Body of pancreas (tissue), 4 donors: ENCODE results near the gene TM6SF1. TPM values are rescaled to one million over a fixed set of nuclear protein-coding genes. Genes with fewer than 3 reads are reported as not detected.

Experiments
- ATAC-seq: fragments of 150-250 bp; one replicate; pipeline ENCODE4 v1.9.1; 2016
- DNase-seq, 4 donors: peaks; one replicate each; pipeline ENCODE4 v3.0.0-alpha.2; 2019
- H3K27ac ChIP-seq, 4 donors: fragments of 200-600 bp; sonication (generic); 1 replicate in 3 of 4; 2 replicates in 1 of 4; pipeline versions ENCODE4 v1.5.1 to v1.6.1; 2016 to 2019; ENCODE audit warnings: mild to moderate bottlenecking in 1 of 4, mixed read lengths in 1 of 4, moderate library complexity in 1 of 4
- H3K27me3 ChIP-seq, 2 donors: fragments of 200-600 bp; sonication (generic); one replicate each; pipeline ENCODE4 v1.6.0; 2016; ENCODE audit warnings: mild to moderate bottlenecking in 1 of 2
- H3K36me3 ChIP-seq, 2 donors: fragments of 200-600 bp; sonication (generic); replicated peaks in 1 of 2; 2 replicates each; pipeline ENCODE4 v1.5.1; 2016; ENCODE audit warnings: low read depth in 2 of 2; ENCODE audit not compliant: insufficient read depth in 1 of 2
- H3K4me1 ChIP-seq: fragments of 200-600 bp; sonication (generic); one replicate; pipeline ENCODE4 v1.6.0; 2016
- H3K4me3 ChIP-seq, 2 donors: fragments of 200-600 bp; sonication (generic); 1 replicate in 1 of 2; 2 replicates in 1 of 2; pipeline ENCODE4 v1.5.1; 2016 to 2019
- H3K9me3 ChIP-seq, 3 donors: fragments of 200-600 bp; sonication (generic); 1 replicate in 2 of 3; 2 replicates in 1 of 3; pipeline ENCODE4 v1.5.1; 2016
- POLR2A ChIP-seq, 3 donors: fragments of 450-650 bp; IDR thresholded peaks; one replicate each; pipeline ENCODE4 v1.6.1; 2016; ENCODE audit warnings: antibody characterized with exemption in 3 of 3, mild to moderate bottlenecking in 2 of 3
- WGBS, 2 donors: methylation state at CpG; one replicate each; pipeline ENCODE4 v1.1.5; 2017; 5-methylcytosine and 5-hydroxymethylcytosine counted together
- intact Hi-C: fragments of 100-400 bp; cut with DNase I; formaldehyde crosslinking; loops from one replicate; pipeline ENCODE4 v1.15.1; 2023
- total RNA-seq, 2 donors: library from RNA; depleted of rRNA; stranded (reverse); fragments of >200 nt; gene quantifications; one replicate each; pipeline ENCODE4 v1.1.0, GENCODE V29; 2016
- TF ChIP-seq, protein P1 (sequence below), 7 experiments: fragments of 450-650 bp in 4 of 7; fragments of 200-600 bp in 3 of 7; sonication (generic) in 3 of 7; IDR thresholded peaks; one replicate each; pipeline ENCODE4 v1.5.1; 2016 to 2019; ENCODE audit warnings: antibody characterized with exemption in 7 of 7

Gene TM6SF1
- total RNA-seq, 2 donors from 2014 or later: 1.8 to 2.3 TPM

DNA sequence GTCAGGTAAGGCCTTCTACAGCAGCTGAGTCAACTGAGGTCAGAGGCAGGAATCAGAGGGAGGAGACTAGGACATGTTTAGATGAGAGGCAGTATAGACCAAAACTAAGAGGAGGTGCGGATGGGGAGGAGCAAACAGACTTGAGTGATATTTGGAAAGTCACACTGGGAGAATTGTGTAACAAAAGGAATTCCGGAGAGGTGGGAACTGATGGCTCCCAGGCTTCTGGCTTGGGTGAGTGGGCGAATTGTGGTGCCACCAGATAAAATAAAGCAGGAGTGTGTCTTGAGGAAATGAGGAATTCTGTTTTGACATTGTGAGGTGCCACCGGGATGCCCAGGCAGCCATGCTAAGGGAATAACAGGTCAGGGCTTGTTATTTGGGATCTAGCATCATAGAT lies 3.3 kb upstream of the TM6SF1 start:
- no peak for DNase-seq
- no peaks in the 10 kb centered on the region for H3K9me3 ChIP-seq
- H3K4me3 ChIP-seq: no peak overlapping the region
- 71 to 81% methylated on average over 4 of the region's 4 CpGs for WGBS, 2 donors
- TF ChIP-seq, protein P1, sequence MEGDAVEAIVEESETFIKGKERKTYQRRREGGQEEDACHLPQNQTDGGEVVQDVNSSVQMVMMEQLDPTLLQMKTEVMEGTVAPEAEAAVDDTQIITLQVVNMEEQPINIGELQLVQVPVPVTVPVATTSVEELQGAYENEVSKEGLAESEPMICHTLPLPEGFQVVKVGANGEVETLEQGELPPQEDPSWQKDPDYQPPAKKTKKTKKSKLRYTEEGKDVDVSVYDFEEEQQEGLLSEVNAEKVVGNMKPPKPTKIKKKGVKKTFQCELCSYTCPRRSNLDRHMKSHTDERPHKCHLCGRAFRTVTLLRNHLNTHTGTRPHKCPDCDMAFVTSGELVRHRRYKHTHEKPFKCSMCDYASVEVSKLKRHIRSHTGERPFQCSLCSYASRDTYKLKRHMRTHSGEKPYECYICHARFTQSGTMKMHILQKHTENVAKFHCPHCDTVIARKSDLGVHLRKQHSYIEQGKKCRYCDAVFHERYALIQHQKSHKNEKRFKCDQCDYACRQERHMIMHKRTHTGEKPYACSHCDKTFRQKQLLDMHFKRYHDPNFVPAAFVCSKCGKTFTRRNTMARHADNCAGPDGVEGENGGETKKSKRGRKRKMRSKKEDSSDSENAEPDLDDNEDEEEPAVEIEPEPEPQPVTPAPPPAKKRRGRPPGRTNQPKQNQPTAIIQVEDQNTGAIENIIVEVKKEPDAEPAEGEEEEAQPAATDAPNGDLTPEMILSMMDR (IDR thresholded peaks at IDR 0.05): no peak
- no peak for TF ChIP-seq POLR2A (IDR thresholded peaks at IDR 0.05)
- H3K27me3 ChIP-seq: peaks cover 0 to 22% of the 10 kb centered on the region in 2 donors
- ATAC-seq: no peak
- intact Hi-C loops: no loop called here
- no peaks in the 10 kb centered on the region for H3K36me3 ChIP-seq
- H3K27ac ChIP-seq: no peak overlapping the region
- H3K4me1 ChIP-seq: peaks cover 14% of the 10 kb centered on the region

DNA sequence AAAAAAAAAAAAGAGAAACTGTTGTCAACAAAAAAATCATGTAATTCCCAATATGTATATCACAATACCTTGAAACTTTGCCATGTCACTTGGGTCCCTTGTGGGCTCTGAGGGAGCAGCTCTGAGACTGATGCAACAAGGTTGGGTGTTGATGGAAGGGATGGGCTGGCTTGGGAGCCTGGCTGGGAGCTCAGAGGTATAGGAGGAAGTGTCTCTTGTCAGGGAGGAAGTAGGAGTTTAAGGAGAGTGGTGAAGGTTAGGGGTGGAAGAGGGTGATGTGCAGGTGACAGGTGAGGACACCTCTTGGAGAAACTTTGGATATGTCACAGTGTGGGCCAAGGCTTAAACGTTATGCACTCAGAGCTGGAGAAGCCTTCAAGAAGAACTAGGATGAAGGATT lies 2.0 kb upstream of the TM6SF1 start:
- DNase-seq (no peak), ATAC-seq (no peak)
- intact Hi-C loops: no loop called here
- Histone ChIP-seq H3K36me3 (no peaks in the 10 kb centered on the region), H3K27ac (no peak overlapping the region), H3K4me1 (peaks cover 14% of the 10 kb centered on the region), H3K27me3 (peaks cover 0 to 22% of the 10 kb centered on the region in 2 donors), H3K9me3 (no peaks in the 10 kb centered on the region), H3K4me3 (no peak overlapping the region)
- 33 to 42% methylated on average over 1 of the region's 1 CpG for WGBS, 2 donors
- TF ChIP-seq, protein P1 (IDR thresholded peaks at IDR 0.05): no peak
- TF ChIP-seq POLR2A (IDR thresholded peaks at IDR 0.05): no peak

DNA sequence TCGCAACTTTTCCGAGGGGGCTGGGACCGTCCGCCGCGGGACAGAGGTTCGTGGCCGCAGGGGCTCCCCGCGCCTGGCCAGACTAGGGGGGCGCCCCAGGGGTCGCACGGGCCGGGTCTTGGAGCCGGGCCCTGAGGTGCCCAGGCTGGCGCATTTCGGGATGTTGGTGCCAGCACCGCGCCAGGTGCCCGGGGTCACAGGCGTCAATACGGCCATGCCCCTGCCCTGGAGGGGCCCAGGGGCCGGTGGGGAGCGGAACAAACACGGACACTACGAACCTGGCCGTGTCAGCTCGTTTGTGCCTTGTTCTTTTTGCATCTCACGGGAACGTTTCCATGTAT lies 366 bp downstream of the TM6SF1 start:
- peaks cover 0 to 22% of the 10 kb centered on the region in 2 donors for H3K27me3 ChIP-seq
- intact Hi-C loops: no loop called here
- H3K4me1 ChIP-seq: peaks cover 14% of the 10 kb centered on the region
- 8 to 11% methylated on average over 16 to 25 of the region's 30 CpGs for WGBS, 2 donors
- ATAC-seq: no peak
- H3K9me3 ChIP-seq: no peaks in the 10 kb centered on the region
- no peaks in the 10 kb centered on the region for H3K36me3 ChIP-seq
- peak overlapping the region in 1 of 4 donors; percentile 74 for H3K27ac ChIP-seq
- peak overlapping the region in 1 of 2 donors; percentile 1 for H3K4me3 ChIP-seq
- no peak for TF ChIP-seq POLR2A (IDR thresholded peaks at IDR 0.05)
- TF ChIP-seq, protein P1 (IDR thresholded peaks at IDR 0.05): no peak
- DNase-seq: no peak

DNA sequence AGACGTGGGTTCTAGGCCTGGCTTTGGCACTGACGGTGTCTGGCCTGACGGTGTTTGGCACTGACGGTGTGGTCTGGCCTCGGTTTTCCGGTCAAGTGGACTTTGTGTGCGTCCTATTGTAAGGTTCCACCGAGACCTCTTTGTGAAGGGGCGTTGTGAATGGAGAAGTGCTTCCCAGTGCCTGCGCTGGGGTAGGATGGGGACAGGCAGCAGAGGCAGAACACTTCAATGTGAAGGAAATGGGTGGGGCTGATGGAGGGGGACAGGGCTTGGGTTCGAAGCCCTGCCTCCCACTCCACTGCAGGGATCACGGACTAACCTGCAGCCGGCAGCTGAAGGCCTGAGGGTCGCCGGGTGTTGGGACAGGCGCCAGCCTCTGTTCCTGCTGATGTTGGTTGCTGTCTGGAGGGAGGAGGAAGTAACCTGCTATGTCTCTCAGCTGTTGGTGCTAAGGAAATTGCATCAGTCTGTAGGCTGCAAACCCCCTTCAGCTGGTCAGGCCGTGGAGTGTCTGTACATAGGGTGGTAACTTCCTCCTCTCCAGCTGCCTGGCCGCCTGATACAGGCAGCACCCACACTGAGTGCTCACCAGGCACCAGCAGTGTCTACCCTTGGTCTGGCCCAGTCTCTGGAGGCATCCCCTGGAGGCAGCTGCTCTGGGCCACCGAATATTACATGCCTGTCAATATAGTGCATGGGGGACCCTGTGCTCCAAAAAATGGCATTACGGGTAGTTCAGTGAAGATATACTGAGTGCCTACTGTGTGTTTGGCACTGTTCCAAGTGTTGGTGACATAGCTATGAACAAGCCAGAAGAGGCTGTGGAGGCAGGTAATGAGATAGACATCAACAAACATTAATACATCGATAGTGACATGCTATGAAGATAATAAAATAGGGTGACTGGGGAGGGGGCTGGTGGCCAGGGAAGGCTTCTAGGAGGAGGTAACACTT lies 1.1 kb downstream of the TM6SF1 start:
- Histone ChIP-seq H3K27ac (peak overlapping the region in 3 of 4 donors; percentile 13 to 74 (median 29)), H3K4me1 (peaks cover 14% of the 10 kb centered on the region), H3K36me3 (no peaks in the 10 kb centered on the region), H3K9me3 (no peaks in the 10 kb centered on the region), H3K27me3 (peaks cover 0 to 22% of the 10 kb centered on the region in 2 donors), H3K4me3 (no peak overlapping the region)
- intact Hi-C loops: no loop called here
- ATAC-seq: peak; percentile 52
- DNase-seq: peak in 3 of 4 donors; percentile 15 to 77 (median 21)
- peak in 2 of 3 donors; percentile 25 to 69 for TF ChIP-seq POLR2A (IDR thresholded peaks at IDR 0.05)
- TF ChIP-seq, protein P1 (IDR thresholded peaks at IDR 0.05): no peak
- WGBS, 2 donors: 37 to 54% methylated on average over 19 to 21 of the region's 21 CpGs
